HG03521 (cell line): ENCODE measurements around the gene ZNF497.
"Not testable (repeated sequence)": the region's sequence is repeated elsewhere in the genome, so short reads cannot be mapped to it uniquely, and the experiment has no call there.

Experiments used
- ATAC-seq: cut with Tn5 transposase; IDR thresholded peaks from one replicate; pipeline ENCODE4 v1.9.1; 2021; ENCODE audit warnings: mild to moderate bottlenecking, moderate library complexity; ENCODE audit not compliant: unreplicated experiment

Gene ZNF497

GRCh38 chr19:58362272-58362994 lies at the start of gene ZNF497:
ZNF497 (minus strand) TSS chr19:58362751; CDS start chr19:58357635, 5,116 bp downstream.
- peak; percentile 82 for ATAC-seq

- ATAC-seq = no peak
Measured at GRCh38 chr19:58409010-58409790, 46.6 kb upstream of the ZNF497 start.

- peak; percentile 89 for ATAC-seq
Measured at GRCh38 chr19:58408152-58409009, 45.8 kb upstream of the ZNF497 start, which contains the start of gene ZNF584. ZNF584 (plus strand) TSS chr19:58408649; CDS start chr19:58409148, 499 bp downstream.

- ATAC-seq = no peak
Measured at GRCh38 chr19:58407658-58408151, 45.2 kb upstream of the ZNF497 start.

- ATAC-seq = no peak
Measured at GRCh38 chr19:58406818-58407657, 44.5 kb upstream of the ZNF497 start.

GRCh38 chr19:58403920-58404478 lies 41.4 kb upstream of the ZNF497 start:
- not testable (repeated sequence) for ATAC-seq

- ATAC-seq = no peak
Measured at GRCh38 chr19:58401840-58402421, 39.4 kb upstream of the ZNF497 start.

- ATAC-seq = peak; percentile 97
Measured at GRCh38 chr19:58400916-58401839, 38.6 kb upstream of the ZNF497 start.

- no peak for ATAC-seq
Measured at GRCh38 chr19:58400316-58400915, 37.9 kb upstream of the ZNF497 start.

GRCh38 chr19:58399903-58400302 lies 37.4 kb upstream of the ZNF497 start:
- no peak for ATAC-seq

GRCh38 chr19:58398545-58398944 lies 36.0 kb upstream of the ZNF497 start:
- ATAC-seq = no peak

GRCh38 chr19:58398087-58398486 lies 35.5 kb upstream of the ZNF497 start:
- ATAC-seq = no peak

- ATAC-seq = no peak
Measured at GRCh38 chr19:58397533-58398037, 35.0 kb upstream of the ZNF497 start.

- ATAC-seq = no peak
Measured at GRCh38 chr19:58396691-58397532, 34.4 kb upstream of the ZNF497 start.

- no peak for ATAC-seq
Measured at GRCh38 chr19:58395979-58396627, 33.6 kb upstream of the ZNF497 start.
